ENCODE data around the gene WDPCP. TPM values are rescaled to one million over a fixed set of nuclear protein-coding genes. Genes with fewer than 3 reads are reported as not detected.

The WDPCP gene
- total RNA-seq, 1 donor from 2014 or later: 30.7 TPM

DNA sequence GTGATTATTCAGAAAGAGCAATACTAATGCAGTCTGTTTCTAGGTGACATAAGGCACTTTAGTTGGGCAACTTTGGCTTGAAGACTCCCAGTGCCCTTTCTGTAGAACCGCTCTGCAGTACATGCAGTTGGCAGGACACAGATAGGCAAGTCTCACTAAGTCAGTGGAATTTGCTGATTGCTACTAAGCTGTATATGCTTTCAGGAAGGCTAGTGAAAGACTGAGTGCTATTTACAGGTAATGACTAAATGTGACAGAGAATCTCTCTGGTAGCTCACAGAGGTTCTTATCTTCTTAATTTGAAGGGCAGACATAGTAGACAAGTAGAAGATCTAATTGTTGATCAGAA lies 243.0 kb downstream of the WDPCP start:
- H3K4me3 Mint-ChIP-seq: no peak overlapping the region
- H3K36me3 Mint-ChIP-seq: peaks cover 19% of the 10 kb centered on the region
- H3K4me1 Mint-ChIP-seq: no peaks in the 10 kb centered on the region
- H3K27me3 Mint-ChIP-seq (ENCODE audit: low read depth): no peaks in the 10 kb centered on the region
- peaks cover 28% of the 10 kb centered on the region for H3K9me3 Mint-ChIP-seq
- no peak for TF ChIP-seq CTCF (IDR thresholded peaks at IDR 0.05; ENCODE audit: unreplicated experiment)
- H3K27ac Mint-ChIP-seq: no peak overlapping the region
- no peak for DNase-seq (ENCODE audit: low spot score in 2 of 2, unreplicated experiment in 2 of 2)

- DNase-seq (ENCODE audit: low spot score in 2 of 2, unreplicated experiment in 2 of 2): no peak
- Mint-ChIP-seq H3K27ac (no peak overlapping the region), H3K9me3 (peaks cover 28% of the 10 kb centered on the region), H3K4me1 (no peaks in the 10 kb centered on the region), H3K27me3 (ENCODE audit: low read depth) (no peaks in the 10 kb centered on the region), H3K4me3 (no peak overlapping the region), H3K36me3 (peaks cover 18% of the 10 kb centered on the region)
- no peak for TF ChIP-seq CTCF (IDR thresholded peaks at IDR 0.05; ENCODE audit: unreplicated experiment)
Measured at GRCh38 chr2:63344575-63345284, 243.5 kb downstream of the WDPCP start.

GRCh38 chr2:63343397-63344109 lies 244.7 kb downstream of the WDPCP start:
- no peak overlapping the region for H3K27ac Mint-ChIP-seq
- H3K27me3 Mint-ChIP-seq (ENCODE audit: low read depth): no peaks in the 10 kb centered on the region
- H3K4me1 Mint-ChIP-seq: no peaks in the 10 kb centered on the region
- no peak for TF ChIP-seq CTCF (IDR thresholded peaks at IDR 0.05; ENCODE audit: unreplicated experiment)
- H3K9me3 Mint-ChIP-seq: peaks cover 28% of the 10 kb centered on the region
- no peak for DNase-seq (ENCODE audit: low spot score in 2 of 2, unreplicated experiment in 2 of 2)
- no peak overlapping the region for H3K4me3 Mint-ChIP-seq
- H3K36me3 Mint-ChIP-seq: peaks cover 20% of the 10 kb centered on the region

GRCh38 chr2:63340443-63340842 lies 247.8 kb downstream of the WDPCP start:
- no peaks in the 10 kb centered on the region for H3K27me3 Mint-ChIP-seq (ENCODE audit: low read depth)
- no peak overlapping the region for H3K4me3 Mint-ChIP-seq
- no peak for TF ChIP-seq CTCF (IDR thresholded peaks at IDR 0.05; ENCODE audit: unreplicated experiment)
- peaks cover 29% of the 10 kb centered on the region for H3K36me3 Mint-ChIP-seq
- no peak for DNase-seq (ENCODE audit: low spot score in 2 of 2, unreplicated experiment in 2 of 2)
- no peak overlapping the region for H3K27ac Mint-ChIP-seq
- H3K4me1 Mint-ChIP-seq: no peaks in the 10 kb centered on the region
- peaks cover 36% of the 10 kb centered on the region for H3K9me3 Mint-ChIP-seq

GRCh38 chr2:63334910-63335309 lies 253.4 kb downstream of the WDPCP start:
- no peak overlapping the region for H3K4me3 Mint-ChIP-seq
- no peak for TF ChIP-seq CTCF (IDR thresholded peaks at IDR 0.05; ENCODE audit: unreplicated experiment)
- peaks cover 16% of the 10 kb centered on the region for H3K36me3 Mint-ChIP-seq
- H3K4me1 Mint-ChIP-seq: peaks cover 6% of the 10 kb centered on the region
- no peaks in the 10 kb centered on the region for H3K27me3 Mint-ChIP-seq (ENCODE audit: low read depth)
- H3K9me3 Mint-ChIP-seq: peaks cover 14% of the 10 kb centered on the region
- no peak for DNase-seq (ENCODE audit: low spot score in 2 of 2, unreplicated experiment in 2 of 2)
- H3K27ac Mint-ChIP-seq: no peak overlapping the region

Measured in mesothelial cell of epicardium (in vitro differentiated cells).